Caki2 (cell line): ENCODE data around the gene GRIA2. TPM values are rescaled to one million over a fixed set of nuclear protein-coding genes. Genes with fewer than 3 reads are reported as not detected.
"Not testable (repeated sequence)": the region's sequence is repeated elsewhere in the genome, so short reads cannot be mapped to it uniquely, and the experiment has no call there.

ENCODE experiments used
- DNase-seq: peaks from one replicate; pipeline ENCODE4 v3.0.0-alpha.2; 2015; ENCODE audit warnings: low read depth
- in situ Hi-C: cut with HindIII; loops from 2 replicates; pipeline ENCODE4 v1.10.0; 2016; ENCODE audit warnings: low sequenced_read_pairs, low pct_unique_long_range_greater_than_20kb, mixed read lengths
- total RNA-seq: library from RNA; depleted of rRNA; stranded (reverse); fragments of >200 nt; shearing (Covaris generic); gene quantifications from 2 replicates; pipeline ENCODE4 v1.2.3, GENCODE V29; 2014; ENCODE audit warnings: low replicate concordance

GRIA2 gene
- total RNA-seq, 1 experiment from 2014 or later = not detected

DNA sequence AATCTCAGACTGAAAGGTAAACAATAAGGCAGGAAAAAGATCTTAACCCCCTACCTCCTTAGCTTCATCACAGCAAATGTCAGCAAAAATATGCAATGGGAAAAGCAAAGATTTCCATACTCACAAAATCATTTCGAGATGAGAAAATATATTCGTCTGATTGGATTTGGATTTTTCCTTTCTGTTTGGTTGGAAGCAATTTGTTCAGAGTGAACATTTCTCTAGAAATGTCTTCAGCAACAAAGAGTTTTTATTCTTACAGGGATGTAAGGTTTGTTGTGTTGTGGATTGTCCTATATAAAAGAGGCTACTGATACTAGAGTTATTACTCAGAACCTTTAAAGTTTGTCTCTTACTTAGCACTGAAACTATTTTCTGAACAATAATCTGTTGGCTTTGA lies 23.8 kb downstream of the GRIA2 start:
- in situ Hi-C loops = no loop called here
- no peak for DNase-seq

DNA sequence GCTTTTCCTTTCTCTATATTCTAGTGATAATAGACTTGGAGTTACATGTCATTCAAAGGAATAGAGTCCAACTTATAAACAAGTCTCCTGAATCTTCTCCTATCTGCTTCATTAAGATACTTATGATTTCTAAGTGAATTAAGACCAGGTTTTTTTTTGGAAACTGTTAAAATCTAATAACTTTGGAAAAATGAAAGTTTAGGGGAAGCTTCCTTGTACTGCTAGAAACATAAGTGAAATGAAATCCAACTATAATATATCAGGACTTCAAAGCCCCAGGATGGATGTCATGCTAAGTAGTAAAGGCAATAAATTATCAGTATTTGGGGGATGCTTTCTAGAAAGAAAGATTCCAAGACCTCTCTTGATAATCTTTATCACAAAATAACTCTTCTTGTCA lies 24.8 kb downstream of the GRIA2 start:
- no peak for DNase-seq
- in situ Hi-C loops = no loop called here

DNA sequence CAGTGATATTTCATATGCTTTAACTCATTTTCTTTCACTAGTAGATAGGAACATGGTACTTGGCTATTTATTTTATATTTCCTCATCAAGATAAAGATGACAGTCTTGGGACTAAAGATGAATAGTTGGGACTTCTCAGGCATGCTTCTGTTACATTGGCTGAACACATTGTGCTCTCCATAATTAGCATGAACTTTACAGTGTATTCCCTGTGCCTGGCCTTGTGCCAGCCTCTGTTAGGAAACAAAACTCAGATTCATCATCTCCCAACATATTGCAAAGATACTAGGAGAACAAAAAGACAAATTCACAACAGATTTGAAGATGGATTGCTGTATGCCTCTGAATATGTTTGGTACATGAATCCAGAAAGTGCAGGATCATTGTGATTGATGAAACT lies 26.4 kb downstream of the GRIA2 start:
- no peak for DNase-seq
- in situ Hi-C loops = no loop called here

DNA sequence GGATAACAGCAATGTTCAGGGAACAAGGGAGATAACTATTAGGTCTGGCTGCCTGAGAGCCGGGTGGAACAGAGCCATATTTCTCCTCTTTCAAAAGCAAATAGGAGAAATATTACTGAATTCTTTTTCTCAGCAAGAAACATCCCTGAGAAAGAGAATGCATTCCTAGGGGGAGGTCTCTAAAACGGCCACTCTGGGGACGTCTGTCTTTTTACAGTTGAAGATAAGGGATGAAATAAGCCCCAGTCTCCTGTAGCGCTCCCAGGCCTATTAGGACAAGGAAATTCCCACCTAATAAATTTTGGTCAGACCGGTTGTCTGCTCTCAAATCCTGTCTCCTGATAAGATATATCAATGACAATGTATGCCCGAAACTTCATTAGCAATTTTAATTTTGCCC lies 37.6 kb downstream of the GRIA2 start:
- in situ Hi-C loops = not testable (repeated sequence)

DNA sequence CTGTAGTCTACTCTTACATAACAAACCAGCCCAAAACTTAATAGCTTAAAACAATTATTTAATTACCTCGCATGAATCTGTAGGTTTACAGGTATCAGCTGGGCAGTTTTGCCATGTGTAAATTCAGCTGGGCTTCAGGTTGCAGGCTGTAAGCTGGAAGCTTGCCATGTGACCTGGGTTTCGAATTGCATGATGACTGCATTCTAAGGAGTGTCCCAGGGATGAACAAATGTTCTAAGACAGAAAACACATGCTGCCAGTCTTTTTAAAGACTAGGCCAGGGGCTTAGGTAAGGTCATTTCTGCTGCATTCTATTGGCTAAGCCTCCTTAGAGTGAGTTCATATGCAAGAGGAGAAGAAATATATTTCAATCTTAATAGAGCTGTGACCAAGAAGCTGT lies 44.8 kb downstream of the GRIA2 start:
- in situ Hi-C loops = no loop called here
- DNase-seq = no peak

More for the DNA sequence above, 37.6 kb downstream of the GRIA2 start:
- not testable (repeated sequence) for DNase-seq

DNA sequence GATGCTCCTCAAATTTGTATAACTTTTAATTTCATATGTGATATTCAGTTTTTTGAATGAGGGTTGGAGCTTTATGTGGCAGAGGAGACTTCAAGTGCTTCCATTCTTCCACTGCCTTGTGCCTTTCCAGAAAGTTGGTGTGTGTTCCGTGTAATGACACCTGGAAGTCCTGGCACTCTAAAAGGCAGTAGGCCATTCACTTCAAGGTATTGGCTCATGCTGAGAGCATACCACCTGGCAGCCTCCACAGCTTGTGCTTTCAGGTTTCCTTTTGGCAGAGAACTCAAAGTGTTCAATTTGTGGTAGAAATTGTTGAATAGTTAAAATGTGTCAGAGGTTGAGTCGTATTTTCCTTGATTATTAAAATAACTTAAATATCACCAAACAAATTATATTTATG lies 49.6 kb downstream of the GRIA2 start:
- in situ Hi-C loops = no loop called here
- DNase-seq = no peak

DNA sequence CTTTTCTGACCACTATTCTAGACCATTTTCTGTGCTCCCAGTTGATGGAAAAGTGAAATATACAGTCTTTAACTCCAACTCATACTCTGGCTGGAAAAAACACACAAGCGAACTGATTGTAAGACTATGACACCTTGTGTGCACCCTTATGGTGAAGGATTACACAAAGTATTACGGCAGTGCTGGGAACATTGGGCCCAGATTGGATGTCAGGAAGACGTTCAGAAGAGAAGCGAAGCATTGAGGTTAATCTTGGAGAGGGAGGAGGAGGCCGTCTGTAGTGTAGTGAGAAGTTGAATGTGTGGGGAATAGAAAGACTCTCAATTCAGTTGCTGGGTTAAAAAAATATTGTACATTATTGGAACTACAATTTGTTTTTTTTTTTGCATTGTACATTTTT lies 50.0 kb downstream of the GRIA2 start:
- no peak for DNase-seq
- in situ Hi-C loops = no loop called here

DNA sequence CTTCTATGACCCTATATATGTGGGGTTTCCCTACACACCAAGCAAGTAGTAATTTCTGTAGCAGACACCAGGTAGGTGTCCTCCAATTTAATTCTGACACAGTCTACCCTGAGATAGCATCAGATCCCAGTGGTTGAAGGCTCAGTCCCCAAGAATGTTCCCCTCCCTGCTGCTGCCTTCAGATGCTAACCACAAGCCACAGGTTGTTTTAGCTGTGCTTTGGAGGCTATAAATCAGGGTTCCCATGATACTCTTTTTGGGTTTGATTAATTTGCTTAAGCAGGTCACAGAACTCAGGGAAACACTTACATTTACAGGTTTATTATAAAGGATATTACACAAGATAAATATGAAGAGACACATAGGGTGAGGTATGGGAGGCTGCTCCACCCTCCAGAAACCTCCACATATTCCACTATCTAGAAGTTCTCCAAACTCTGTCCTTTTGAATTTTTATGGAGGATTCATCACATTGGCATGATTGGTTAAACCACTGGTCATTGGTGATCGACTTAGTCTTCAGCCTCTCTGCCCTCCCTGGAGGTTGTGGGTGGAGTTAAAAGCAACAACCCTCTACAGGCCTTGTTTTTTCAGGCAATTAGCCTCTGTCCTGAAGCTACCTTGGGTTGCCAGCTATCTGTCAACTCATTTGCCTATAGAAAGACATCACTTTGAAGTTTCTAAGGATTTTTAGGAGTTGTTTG lies 50.8 kb downstream of the GRIA2 start:
- in situ Hi-C loops = no loop called here

DNA sequence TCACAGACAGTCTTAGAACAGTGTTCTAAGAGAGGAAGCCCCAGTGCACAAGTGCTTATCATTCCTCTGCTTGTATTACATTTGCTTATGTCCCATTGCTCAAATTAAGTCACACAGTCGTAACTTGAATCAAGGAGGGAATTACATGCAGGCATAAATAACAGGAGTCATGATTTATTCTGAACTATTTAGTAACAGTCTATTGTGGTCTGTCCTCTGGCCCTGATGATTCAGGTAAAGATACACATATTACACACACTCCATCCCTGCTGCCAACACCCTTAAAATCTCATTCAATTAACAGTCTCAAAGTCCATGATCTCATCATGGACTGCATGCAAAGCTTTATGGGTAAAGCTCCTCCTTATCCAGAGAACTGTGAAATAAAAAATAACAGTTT lies 60.1 kb downstream of the GRIA2 start:
- no peak for DNase-seq
- in situ Hi-C loops = no loop called here

More for the DNA sequence above, 50.8 kb downstream of the GRIA2 start:
- DNase-seq = no peak

DNA sequence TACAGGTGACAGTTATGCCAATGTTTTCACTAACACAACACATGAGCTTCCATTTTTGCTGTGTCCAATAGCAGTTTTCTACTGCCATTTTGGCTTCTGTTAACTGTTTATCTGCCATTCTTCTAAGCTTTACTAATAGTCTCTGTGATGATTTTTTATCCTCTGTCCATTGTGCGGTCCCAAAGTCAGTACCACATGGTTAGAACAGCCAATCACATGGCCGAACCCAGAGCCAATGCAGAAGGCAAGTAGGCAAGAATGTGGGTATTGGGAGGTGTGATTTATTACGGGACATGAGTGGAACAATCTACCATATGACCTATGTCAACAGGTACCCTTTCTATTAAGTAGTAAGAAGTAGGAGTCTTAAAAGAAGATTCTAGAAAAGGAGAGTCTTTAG lies 61.5 kb downstream of the GRIA2 start:
- in situ Hi-C loops = no loop called here
- no peak for DNase-seq

DNA sequence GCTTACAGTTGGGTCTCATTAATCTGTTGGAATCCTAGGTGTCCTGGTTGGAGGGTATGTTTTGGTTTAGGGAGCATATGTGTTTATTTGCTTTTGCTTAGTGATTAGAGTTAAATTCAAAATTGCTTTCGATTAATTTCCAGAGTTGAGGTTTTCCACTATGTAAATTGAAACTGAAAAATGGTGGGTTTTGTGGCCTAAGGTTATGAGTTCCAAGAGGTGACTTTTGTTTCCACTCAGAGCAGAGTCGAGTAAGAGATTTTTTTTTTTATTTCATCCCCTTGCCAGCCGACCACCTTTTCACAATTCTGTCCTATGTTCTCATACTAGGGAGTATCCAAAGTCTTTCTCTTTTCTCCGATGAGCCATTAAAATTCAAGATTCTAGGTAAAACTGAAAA lies 66.9 kb downstream of the GRIA2 start:
- in situ Hi-C loops = no loop called here
- no peak for DNase-seq

DNA sequence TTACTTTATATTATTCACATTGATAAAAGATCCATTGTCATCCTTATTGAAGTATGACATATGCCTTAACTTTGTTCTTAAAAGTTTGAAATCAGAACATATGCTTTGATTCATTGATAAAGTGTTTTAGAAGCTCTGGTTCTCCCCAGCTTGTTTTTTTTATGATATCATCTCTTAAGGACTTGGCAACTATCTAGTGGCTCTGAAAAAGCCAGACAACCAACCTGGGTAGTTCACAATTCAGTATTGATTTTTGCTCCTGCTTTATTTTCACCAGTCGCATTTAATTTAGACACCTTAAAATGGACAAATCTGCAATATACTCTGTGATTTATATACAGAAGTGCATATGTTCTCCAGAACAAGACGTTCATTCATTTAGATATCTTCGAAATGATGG lies 70.1 kb downstream of the GRIA2 start:
- no peak for DNase-seq
- in situ Hi-C loops = no loop called here

DNA sequence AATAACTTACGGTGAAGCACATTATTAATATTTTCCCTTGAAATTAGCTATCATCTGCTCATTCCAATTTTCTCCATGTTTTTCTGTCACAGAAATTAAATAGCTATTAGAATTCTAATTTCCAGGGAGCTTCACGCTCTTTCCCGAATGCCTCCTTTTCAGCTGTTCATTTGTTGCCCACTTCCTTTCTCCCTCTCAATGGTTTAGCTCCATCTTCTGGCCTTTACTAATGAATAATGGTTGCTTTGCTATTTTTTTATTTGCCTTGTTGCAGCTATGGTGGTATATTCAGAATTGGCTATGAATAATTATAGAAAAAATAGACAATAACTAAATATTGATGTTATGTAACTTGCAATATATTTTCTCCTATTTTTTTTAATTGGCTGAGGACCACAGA lies 70.5 kb downstream of the GRIA2 start:
- DNase-seq = no peak
- in situ Hi-C loops = no loop called here

DNA sequence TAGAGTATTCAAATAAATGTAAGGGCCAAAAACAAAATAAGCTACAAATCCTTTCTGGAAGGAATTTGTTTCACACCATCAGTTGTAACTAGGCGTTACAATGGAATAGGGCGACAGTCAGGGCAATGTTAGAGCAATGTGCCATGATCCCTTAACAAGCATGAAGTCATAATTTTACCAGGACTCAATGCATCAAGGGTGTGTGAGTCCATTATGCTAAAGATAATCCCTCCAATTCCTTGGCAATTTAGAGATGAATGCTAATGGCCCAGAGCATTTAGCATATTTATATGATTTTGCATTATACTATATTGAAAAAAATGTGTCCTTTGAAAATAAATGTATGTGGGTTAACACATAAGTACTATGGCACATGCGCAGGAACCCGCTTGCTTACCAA lies 73.1 kb downstream of the GRIA2 start:
- in situ Hi-C loops = no loop called here

DNA sequence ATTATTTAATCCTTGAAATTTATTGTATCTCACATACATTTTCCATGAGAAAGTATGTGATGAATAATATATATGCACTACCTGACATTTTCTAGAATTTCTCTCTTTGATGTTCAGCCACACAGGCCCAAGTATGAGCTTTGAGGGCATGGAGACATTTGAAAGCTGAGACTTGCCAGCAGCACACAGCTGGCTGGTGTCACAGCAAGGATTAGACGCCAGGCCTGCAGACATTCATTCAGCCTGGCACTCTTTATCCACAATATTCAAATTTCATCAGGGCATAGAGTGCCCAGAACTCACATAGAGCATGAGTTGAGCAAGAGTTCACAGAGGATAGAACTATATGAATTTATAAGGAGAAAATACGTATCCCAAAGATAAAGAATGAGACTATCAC lies 74.0 kb downstream of the GRIA2 start:
- in situ Hi-C loops = no loop called here
- DNase-seq = no peak

More for the DNA sequence above, 73.1 kb downstream of the GRIA2 start:
- no peak for DNase-seq

DNA sequence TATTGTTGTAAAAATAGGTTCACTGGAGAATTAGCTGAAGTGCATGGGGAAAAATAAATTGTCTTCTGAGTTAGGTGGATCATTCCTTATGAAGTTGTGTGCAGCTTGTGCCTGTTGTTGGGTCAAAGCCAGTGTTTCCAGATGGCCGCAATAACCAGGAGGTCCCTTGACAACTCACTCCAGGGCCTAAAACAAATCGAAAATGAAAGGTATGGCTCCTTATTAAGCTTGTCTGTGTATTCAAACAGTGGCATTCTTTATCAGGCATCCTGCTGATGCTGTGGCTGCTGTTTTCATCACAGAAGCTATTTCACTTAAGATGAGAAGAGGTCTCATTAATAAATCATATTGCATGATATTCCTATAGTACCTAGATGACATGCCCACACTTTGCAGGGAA lies 80.2 kb downstream of the GRIA2 start:
- DNase-seq = no peak
- in situ Hi-C loops = no loop called here

DNA sequence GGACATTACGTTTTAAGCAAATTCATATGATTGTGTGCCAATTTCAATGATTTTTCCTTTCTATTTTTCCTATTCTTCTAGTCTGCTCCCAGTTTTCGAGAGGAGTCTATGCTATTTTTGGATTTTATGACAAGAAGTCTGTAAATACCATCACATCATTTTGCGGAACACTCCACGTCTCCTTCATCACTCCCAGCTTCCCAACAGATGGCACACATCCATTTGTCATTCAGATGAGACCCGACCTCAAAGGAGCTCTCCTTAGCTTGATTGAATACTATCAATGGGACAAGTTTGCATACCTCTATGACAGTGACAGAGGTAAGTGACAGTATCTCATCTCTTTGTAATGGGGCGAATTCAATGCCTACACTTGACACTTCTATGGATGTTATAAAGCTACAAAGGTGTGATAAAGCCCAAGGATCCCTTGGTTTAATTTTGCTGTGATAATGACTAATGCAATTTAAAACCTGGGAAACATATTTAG lies 83.0 kb downstream of the GRIA2 start:
- DNase-seq = no peak
- in situ Hi-C loops = no loop called here

DNA sequence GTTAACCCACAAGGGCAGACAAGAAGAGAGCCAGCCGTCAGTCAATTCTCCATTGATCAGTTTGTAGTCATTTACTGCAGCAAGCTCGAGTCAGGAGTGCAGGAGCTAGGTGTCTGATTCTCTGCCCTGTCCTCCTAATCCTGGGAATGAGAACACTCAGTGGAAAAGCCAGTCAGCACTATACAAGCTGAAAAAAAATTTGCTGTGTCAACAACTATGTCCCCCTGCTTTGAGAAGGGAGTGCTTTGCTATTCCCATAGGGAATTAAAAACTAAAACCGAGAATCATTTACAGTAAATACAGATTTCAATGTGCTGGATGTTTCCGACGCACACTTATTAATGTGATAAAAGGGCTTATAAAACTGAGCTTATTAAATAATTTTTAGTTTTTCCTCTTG lies 84.2 kb downstream of the GRIA2 start:
- in situ Hi-C loops = loop anchor here (5.0 kb wide), 1 partner anchor 52 kb away; no protein-coding TSS in a partner anchor
- no peak for DNase-seq

DNA sequence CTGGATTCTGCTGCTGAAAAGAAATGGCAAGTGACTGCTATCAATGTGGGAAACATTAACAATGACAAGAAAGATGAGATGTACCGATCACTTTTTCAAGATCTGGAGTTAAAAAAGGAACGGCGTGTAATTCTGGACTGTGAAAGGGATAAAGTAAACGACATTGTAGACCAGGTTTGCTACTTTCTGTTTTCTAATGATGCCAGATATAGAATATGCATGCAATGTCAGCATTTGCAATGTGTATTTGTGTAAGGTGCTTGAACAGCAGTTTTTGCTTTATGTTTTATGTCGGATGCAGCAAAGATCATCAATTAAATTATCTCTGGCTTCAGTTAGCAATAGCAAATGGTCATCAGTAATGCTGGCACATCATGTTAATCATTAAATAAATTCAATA lies 92.2 kb downstream of the GRIA2 start:
- DNase-seq = no peak
- in situ Hi-C loops = no loop called here

DNA sequence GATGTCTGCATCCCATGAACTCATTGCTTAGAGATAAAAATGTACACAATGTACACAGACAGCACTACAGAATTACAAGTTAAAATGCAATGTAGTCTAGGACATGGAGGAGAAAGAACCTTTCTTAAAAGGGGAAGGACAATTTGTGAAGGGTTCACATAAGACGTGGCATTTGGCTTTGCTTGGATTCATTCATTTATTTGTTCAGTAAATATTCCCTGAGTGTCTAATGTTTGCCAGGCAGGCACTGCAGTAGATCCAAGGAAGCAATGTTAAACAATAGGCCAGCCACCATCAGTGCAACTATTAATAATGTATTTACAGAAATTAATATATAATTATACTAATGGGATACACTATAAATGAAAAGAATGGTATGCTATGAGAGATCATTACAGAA lies 94.4 kb downstream of the GRIA2 start:
- in situ Hi-C loops = no loop called here
- no peak for DNase-seq
